ENCODE data around the gene DCP1B. TPM values are rescaled to one million over a fixed set of nuclear protein-coding genes. Genes with fewer than 3 reads are reported as not detected.

Gene DCP1B
- total RNA-seq, 1 donor from 2014 or later: 23.3 TPM

GRCh38 chr12:1908758-1909157 lies 95.5 kb downstream of the DCP1B start:
- intact Hi-C loops (cut with DNase I): no loop called here
- no peaks in the 10 kb centered on the region for H3K27me3 ChIP-seq
- no peaks in the 10 kb centered on the region for H3K36me3 ChIP-seq
- H3K4me1 ChIP-seq: no peaks in the 10 kb centered on the region
- DNase-seq (ENCODE audit: low spot score in 2 of 2): no peak
- no peak overlapping the region for H3K27ac ChIP-seq
- H3K4me3 ChIP-seq: no peak overlapping the region
- TF ChIP-seq, protein P1, sequence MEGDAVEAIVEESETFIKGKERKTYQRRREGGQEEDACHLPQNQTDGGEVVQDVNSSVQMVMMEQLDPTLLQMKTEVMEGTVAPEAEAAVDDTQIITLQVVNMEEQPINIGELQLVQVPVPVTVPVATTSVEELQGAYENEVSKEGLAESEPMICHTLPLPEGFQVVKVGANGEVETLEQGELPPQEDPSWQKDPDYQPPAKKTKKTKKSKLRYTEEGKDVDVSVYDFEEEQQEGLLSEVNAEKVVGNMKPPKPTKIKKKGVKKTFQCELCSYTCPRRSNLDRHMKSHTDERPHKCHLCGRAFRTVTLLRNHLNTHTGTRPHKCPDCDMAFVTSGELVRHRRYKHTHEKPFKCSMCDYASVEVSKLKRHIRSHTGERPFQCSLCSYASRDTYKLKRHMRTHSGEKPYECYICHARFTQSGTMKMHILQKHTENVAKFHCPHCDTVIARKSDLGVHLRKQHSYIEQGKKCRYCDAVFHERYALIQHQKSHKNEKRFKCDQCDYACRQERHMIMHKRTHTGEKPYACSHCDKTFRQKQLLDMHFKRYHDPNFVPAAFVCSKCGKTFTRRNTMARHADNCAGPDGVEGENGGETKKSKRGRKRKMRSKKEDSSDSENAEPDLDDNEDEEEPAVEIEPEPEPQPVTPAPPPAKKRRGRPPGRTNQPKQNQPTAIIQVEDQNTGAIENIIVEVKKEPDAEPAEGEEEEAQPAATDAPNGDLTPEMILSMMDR (IDR thresholded peaks at IDR 0.05): no peak
- peaks cover 5 to 23% of the 10 kb centered on the region in 2 donors for H3K9me3 ChIP-seq

DNA sequence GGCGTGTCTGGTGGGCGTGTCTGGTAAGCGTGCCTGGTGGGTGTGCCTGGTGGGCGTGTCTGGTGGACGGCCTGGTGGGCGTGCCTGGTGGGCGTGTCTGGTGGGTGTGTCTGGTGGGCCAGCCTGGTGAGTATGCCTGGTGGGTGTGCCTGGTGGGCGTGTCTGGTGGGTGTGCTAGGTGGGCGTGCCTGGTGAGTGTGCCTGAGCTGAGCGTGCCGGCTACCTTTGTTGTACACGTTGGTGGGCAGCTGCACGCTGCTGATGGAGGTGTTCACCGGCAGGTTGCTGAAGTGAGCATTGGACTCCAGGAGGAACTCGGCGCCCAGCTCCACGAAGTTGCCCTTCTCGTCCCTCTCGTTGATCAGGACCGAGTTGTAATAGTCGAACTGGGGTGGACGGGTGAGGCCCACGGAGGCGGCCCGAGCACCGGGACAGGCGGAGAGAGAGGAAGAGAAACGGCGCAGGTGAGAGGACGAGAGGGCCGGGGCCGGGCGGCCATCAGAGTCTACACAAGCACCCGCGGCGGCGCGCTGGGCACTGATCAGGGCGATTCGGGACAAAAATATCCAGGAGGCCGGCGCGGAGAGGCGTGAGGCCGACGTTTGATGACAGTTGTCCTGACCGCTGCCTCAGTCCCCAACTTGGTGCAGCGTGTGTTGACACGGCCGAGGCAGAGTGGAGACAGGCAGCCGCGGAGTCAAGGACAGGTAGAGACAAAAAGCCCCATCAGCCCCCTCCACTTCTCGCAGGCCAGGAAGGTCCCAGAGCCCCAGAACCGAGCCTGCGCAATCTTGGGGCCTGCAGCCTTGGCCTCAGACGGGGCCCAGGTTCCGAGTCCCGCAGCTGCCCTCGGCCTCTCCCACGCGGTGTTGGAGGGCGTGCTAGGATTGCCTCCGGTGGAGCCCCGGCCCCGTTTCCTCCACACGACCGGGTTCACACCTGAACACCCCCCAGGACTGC lies 96.3 kb downstream of the DCP1B start:
- Histone ChIP-seq H3K4me3 (peak overlapping the region; percentile 16 to 49), H3K27me3 (no peaks in the 10 kb centered on the region), H3K4me1 (no peaks in the 10 kb centered on the region), H3K27ac (no peak overlapping the region), H3K36me3 (no peaks in the 10 kb centered on the region), H3K9me3 (peaks cover 5 to 26% of the 10 kb centered on the region in 2 donors)
- TF ChIP-seq, protein P1 (IDR thresholded peaks at IDR 0.05): no peak
- intact Hi-C loops (cut with DNase I): no loop called here
- peak in 1 of 2 donors; percentile 60 for DNase-seq (ENCODE audit: low spot score in 2 of 2)

DNA sequence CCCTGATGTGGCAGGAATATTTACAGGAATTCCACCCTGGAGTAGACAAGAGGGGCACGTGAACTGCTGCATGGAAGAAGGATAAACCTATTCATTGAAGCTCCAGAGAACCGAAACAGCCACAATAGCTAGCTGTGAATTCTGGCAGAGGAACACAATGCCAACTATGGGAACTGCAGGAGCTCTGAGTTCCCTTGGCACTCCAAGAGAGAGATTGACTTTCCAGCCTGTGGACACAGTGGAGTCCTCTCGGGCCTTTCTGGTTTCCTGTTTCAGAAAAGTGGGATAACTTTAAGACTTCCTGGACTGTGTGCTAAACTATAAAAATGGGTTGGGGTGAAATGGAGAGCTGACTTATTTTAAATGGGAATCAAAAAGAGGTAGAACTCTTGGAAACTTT lies 97.7 kb downstream of the DCP1B start:
- Histone ChIP-seq H3K27me3 (no peaks in the 10 kb centered on the region), H3K27ac (no peak overlapping the region), H3K9me3 (peaks cover 5 to 31% of the 10 kb centered on the region in 2 donors), H3K4me1 (no peaks in the 10 kb centered on the region), H3K4me3 (no peak overlapping the region), H3K36me3 (no peaks in the 10 kb centered on the region)
- intact Hi-C loops (cut with DNase I): no loop called here
- DNase-seq (ENCODE audit: low spot score in 2 of 2): no peak
- TF ChIP-seq, protein P1 (IDR thresholded peaks at IDR 0.05): no peak

GRCh38 chr12:1904875-1905274 lies 99.4 kb downstream of the DCP1B start:
- no peak for DNase-seq (ENCODE audit: low spot score in 2 of 2)
- H3K9me3 ChIP-seq: peaks cover 5 to 31% of the 10 kb centered on the region in 2 donors
- TF ChIP-seq, protein P1 (IDR thresholded peaks at IDR 0.05): no peak

GRCh38 chr12:1896964-1897363 lies 107.3 kb downstream of the DCP1B start:
- Histone ChIP-seq H3K4me3 (no peak overlapping the region), H3K4me1 (no peaks in the 10 kb centered on the region), H3K36me3 (no peaks in the 10 kb centered on the region), H3K9me3 (peaks cover 0 to 11% of the 10 kb centered on the region in 2 donors), H3K27ac (no peak overlapping the region), H3K27me3 (no peaks in the 10 kb centered on the region)
- TF ChIP-seq, protein P1 (IDR thresholded peaks at IDR 0.05): no peak
- DNase-seq (ENCODE audit: low spot score in 2 of 2): no peak
- intact Hi-C loops (cut with DNase I): no loop called here

More at GRCh38 chr12:1904875-1905274, 99.4 kb downstream of the DCP1B start:
- no peaks in the 10 kb centered on the region for H3K4me1 ChIP-seq
- no peak overlapping the region for H3K4me3 ChIP-seq
- H3K27me3 ChIP-seq: no peaks in the 10 kb centered on the region
- H3K36me3 ChIP-seq: no peaks in the 10 kb centered on the region
- intact Hi-C loops (cut with DNase I): no loop called here
- no peak overlapping the region for H3K27ac ChIP-seq

Other genes starting within 250 kb of the DCP1B start
- gene LRTM2, start 183.9 kb downstream of the DCP1B start, total RNA-seq: not detected
- not detected for gene CACNA2D4, start 85.8 kb downstream of the DCP1B start, total RNA-seq
- 102 TPM for gene CACNA1C, start 48.5 kb upstream of the DCP1B start, total RNA-seq

Measured in ascending aorta (tissue), 2 donors.